OCI-LY7 (cell line): ENCODE measurements around the gene SLC35E1. TPM values are rescaled to one million over a fixed set of nuclear protein-coding genes. Genes with fewer than 3 reads are reported as not detected.

Experiments used
- BruUV-seq: library from RNA; stranded (reverse); fragments of 400-500 nt; replicated peaks from 2 replicates; lab custom pipeline; 2021; lab: Mats Ljungman, UMichigan
- CTCF ChIA-PET: fragments of 300-600 bp; sonication (Branson Sonifier 250); formaldehyde crosslinking; loops from one replicate; lab custom pipeline; 2022; ENCODE audit warnings: antibody characterized with exemption; ENCODE audit not compliant: unreplicated experiment; lab: Charles Lee
- POLR2A ChIA-PET: fragments of 300-600 bp; sonication (Branson Sonifier 250); formaldehyde crosslinking; loops from one replicate; lab custom pipeline; 2022; ENCODE audit warnings: antibody characterized with exemption; lab: Charles Lee
- DNase-seq: peaks from one replicate; pipeline ENCODE4 v3.0.0-alpha.2; 2015; ENCODE audit warnings: low spot score
- H2AFZ ChIP-seq: fragments of 200-600 bp; sonication (generic), shearing (Covaris generic); 2 replicates; pipeline ENCODE4 v1.6.1; 2014; ENCODE audit warnings: mild to moderate bottlenecking, antibody characterized with exemption, low read length, moderate library complexity
- H3K27ac ChIP-seq: fragments of 200-600 bp; sonication (generic); 2 replicates; pipeline ENCODE4 v1.5.1; 2014; ENCODE audit warnings: mixed run types, low read depth, mild to moderate bottlenecking, moderate library complexity, low read length, inconsistent platforms; ENCODE audit not compliant: poor library complexity, severe bottlenecking
- H3K36me3 ChIP-seq: fragments of 200-600 bp; sonication (generic); 2 replicates; pipeline ENCODE4 v1.6.1; 2014; ENCODE audit warnings: mild to moderate bottlenecking, antibody characterized with exemption, low read length, moderate library complexity, mixed read lengths; ENCODE audit not compliant: insufficient read depth
- H3K4me1 ChIP-seq: fragments of 200-600 bp; sonication (generic); 2 replicates; pipeline ENCODE4 v1.5.1; 2014; ENCODE audit warnings: mild to moderate bottlenecking, low read length; ENCODE audit not compliant: insufficient read depth, poor library complexity, severe bottlenecking
- H3K4me2 ChIP-seq: fragments of 200-600 bp; sonication (generic); 2 replicates; pipeline ENCODE4 v1.6.1; 2014; ENCODE audit warnings: mild to moderate bottlenecking, low read length
- H3K4me3 ChIP-seq: fragments of 200-600 bp; sonication (generic); 2 replicates; pipeline ENCODE4 v1.5.1; 2014; ENCODE audit warnings: mild to moderate bottlenecking, low read depth, low read length; ENCODE audit not compliant: poor library complexity, severe bottlenecking
- H3K79me2 ChIP-seq: fragments of 200-600 bp; sonication (generic); 2 replicates; pipeline ENCODE4 v1.6.1; 2016; ENCODE audit warnings: low read depth, mild to moderate bottlenecking, low read length, moderate library complexity, mixed read lengths; ENCODE audit not compliant: insufficient read depth
- H3K9me2 ChIP-seq: fragments of 200-600 bp; sonication (generic); 2 replicates; pipeline ENCODE4 v1.6.1; 2016; ENCODE audit warnings: mild to moderate bottlenecking, low read length, mixed read lengths; ENCODE audit not compliant: insufficient read depth
- H3K9me3 ChIP-seq: fragments of 200-600 bp; sonication (generic); 2 replicates; pipeline ENCODE4 v1.6.1; 2014; ENCODE audit warnings: mild to moderate bottlenecking, mixed run types, low read length, mixed read lengths
- H4K20me1 ChIP-seq: fragments of 200-600 bp; sonication (generic); 2 replicates; pipeline ENCODE4 v1.6.1; 2014; ENCODE audit warnings: mild to moderate bottlenecking, antibody characterized with exemption, low read length, moderate library complexity, mixed read lengths; ENCODE audit not compliant: insufficient read depth
- CTCF ChIP-seq: fragments of 200-600 bp; sonication (generic); conservative IDR thresholded peaks from 2 replicates; pipeline ENCODE4 v1.5.1; 2014; ENCODE audit warnings: mild to moderate bottlenecking, antibody characterized with exemption, low read length, moderate library complexity, mixed read lengths
- EZH2phosphoT487 ChIP-seq: fragments of 200-600 bp; sonication (generic); IDR thresholded peaks from 2 replicates; pipeline ENCODE4 v1.6.1; 2018; ENCODE audit warnings: low read depth, borderline replicate concordance, mild to moderate bottlenecking, mixed run types, antibody characterized with exemption, low read length, moderate library complexity, mixed read lengths
- intact Hi-C: fragments of 100-400 bp; cut with micrococcal nuclease; formaldehyde crosslinking; loops from one replicate; pipeline ENCODE4 v1.10.0; 2022; ENCODE audit not compliant: unreplicated experiment
- total RNA-seq, 2 experiments: library from RNA; depleted of rRNA in 1 of 2; stranded (reverse); fragments of >200 nt in 1 of 2; shearing (Covaris generic) in 1 of 2; gene quantifications; 2 replicates each; pipeline ENCODE4 v1.2.3, GENCODE V29; 2014 to 2022

SLC35E1 gene
- total RNA-seq, 2 experiments from 2014 or later = 21.1 to 41.2 TPM

DNA sequence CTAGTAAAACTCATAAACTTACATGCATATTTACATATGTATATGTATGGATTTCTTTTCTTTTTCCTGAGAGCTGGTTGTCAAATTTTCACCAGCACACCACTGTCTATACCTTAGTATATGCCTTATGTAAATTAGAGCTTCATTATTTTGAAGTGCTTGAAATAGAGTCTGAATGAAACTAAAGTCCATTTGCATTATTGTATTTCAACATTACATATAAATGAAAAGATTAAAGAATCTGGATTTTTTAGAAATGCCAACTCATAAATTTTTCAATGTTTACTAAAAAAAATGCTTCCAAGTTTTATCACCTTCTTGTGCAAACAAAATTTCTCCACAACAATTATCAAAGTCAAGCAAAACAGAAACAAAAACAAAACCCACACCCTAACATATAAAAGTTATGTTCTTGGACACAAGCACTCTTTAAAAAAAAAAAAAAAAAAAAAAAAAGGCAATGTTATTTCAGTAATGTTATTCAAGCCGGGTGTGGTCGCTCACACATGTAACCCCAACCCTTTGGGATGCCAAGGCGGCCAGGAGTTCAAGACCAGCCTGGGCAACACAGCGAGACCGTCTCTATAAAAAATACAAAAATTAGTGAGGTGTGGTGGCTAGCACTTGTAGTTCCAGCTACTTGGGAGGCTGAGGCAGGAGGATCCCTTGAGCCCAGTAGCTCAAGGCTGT lies 37.4 kb upstream of the SLC35E1 start:
- BruUV-seq = no TSS peak
- intact Hi-C loops = no loop called here
- TF ChIP-seq CTCF (no peak), EZH2phosphoT487 (no peak)
- peaks cover 21% of the 10 kb centered on the region; the same call in 1 of the 2 replicates for H3K36me3 ChIP-seq
- ChIA-PET CTCF (no interaction called here), POLR2A (interaction anchor here (0.7 to 1.0 kb wide), 4 partner anchors 9 to 617 kb away, joined by 3 read pairs; no protein-coding TSS in a partner anchor)
- H4K20me1 ChIP-seq = peaks cover 43% of the 10 kb centered on the region
- no peak overlapping the region for H2AFZ ChIP-seq
- no peak for DNase-seq
- H3K27ac ChIP-seq = no peak overlapping the region
- H3K4me2 ChIP-seq = no peak overlapping the region
- H3K9me3 ChIP-seq = no peaks in the 10 kb centered on the region
- peaks cover 100% of the 10 kb centered on the region for H3K79me2 ChIP-seq
- H3K9me2 ChIP-seq = no peaks in the 10 kb centered on the region
- H3K4me1 ChIP-seq = peaks cover 61% of the 10 kb centered on the region
- no peak overlapping the region for H3K4me3 ChIP-seq

- Histone ChIP-seq H4K20me1 (peaks cover 43% of the 10 kb centered on the region), H3K27ac (peak overlapping the region; percentile 15), H3K4me1 (peaks cover 64% of the 10 kb centered on the region), H3K9me2 (no peaks in the 10 kb centered on the region), H3K4me2 (peak overlapping the region; percentile 12; the same call in 1 of the 2 replicates), H2AFZ (no peak overlapping the region), H3K36me3 (peaks cover 23% of the 10 kb centered on the region; the same call in 1 of the 2 replicates), H3K9me3 (no peaks in the 10 kb centered on the region), H3K79me2 (peaks cover 100% of the 10 kb centered on the region), H3K4me3 (no peak overlapping the region)
- intact Hi-C loops = no loop called here
- ChIA-PET POLR2A (no interaction called here), CTCF (no interaction called here)
- TF ChIP-seq EZH2phosphoT487 (no peak), CTCF (no peak)
- TSS peak; percentile 19 for BruUV-seq
- no peak for DNase-seq
Measured at GRCh38 chr19:16608290-16608739, 36.1 kb upstream of the SLC35E1 start.

DNA sequence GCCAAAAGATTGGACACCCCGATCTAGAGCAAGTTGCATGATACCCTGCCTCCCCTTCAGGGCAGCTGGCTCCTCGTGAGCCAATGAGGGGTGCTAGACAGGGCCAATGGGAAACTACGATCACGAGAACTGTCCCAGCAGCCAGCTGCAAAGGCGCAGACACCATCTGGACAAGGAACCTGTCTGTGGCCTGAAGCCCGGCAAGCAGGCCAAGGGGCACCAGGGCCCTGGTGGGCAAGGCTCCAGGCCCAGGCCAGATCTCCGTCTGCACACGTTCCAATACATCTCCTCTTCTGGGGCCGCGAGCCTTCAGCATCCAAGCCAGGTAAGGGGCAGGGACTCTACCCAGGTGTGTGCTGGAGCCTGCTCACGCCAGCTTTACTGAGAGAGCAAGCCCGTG lies 35.6 kb upstream of the SLC35E1 start:
- ChIA-PET POLR2A (interaction anchor here (0.6 to 1.1 kb wide), 2 partner anchors 23 to 240 kb away, joined by 4 to 5 read pairs; no protein-coding TSS in a partner anchor), CTCF (no interaction called here)
- Histone ChIP-seq H3K27ac (no peak overlapping the region), H3K4me2 (no peak overlapping the region), H3K79me2 (peaks cover 100% of the 10 kb centered on the region), H3K9me2 (no peaks in the 10 kb centered on the region), H3K4me3 (no peak overlapping the region), H4K20me1 (peaks cover 47% of the 10 kb centered on the region), H2AFZ (no peak overlapping the region), H3K36me3 (peaks cover 23% of the 10 kb centered on the region; the same call in 1 of the 2 replicates), H3K4me1 (peaks cover 60% of the 10 kb centered on the region), H3K9me3 (no peaks in the 10 kb centered on the region)
- no peak for DNase-seq
- BruUV-seq = no TSS peak
- no peak for TF ChIP-seq CTCF
- no peak for TF ChIP-seq EZH2phosphoT487
- intact Hi-C loops = no loop called here
